IMR-90 (cell line): ENCODE measurements around the gene FGF2. TPM values are rescaled to one million over a fixed set of nuclear protein-coding genes. Genes with fewer than 3 reads are reported as not detected.

Source experiments
- ATAC-seq: fragments of 200-7000 bp; cut with Tn5 transposase; 2 replicates; pipeline ENCODE4 v1.9.1; 2020; ENCODE audit warnings: low read depth, mild to moderate bottlenecking, moderate library complexity
- BruUV-seq: library from RNA; stranded (reverse); fragments of 400-500 nt; replicated peaks from 2 replicates; lab custom pipeline; 2021; lab: Mats Ljungman, UMichigan
- CTCF ChIA-PET: fragments of 300-600 bp; formaldehyde crosslinking; extraction: SDS; loops from one replicate; lab custom pipeline; 2021; ENCODE audit warnings: antibody characterized with exemption; lab: Yijun Ruan, JAX
- POLR2A ChIA-PET: fragments of 300-600 bp; sonication (Branson Sonifier 250); formaldehyde crosslinking; loops from one replicate; lab custom pipeline; 2022; ENCODE audit warnings: antibody characterized with exemption; ENCODE audit not compliant: unreplicated experiment; lab: Charles Lee
- DNase-seq: peaks from one replicate; pipeline ENCODE4 v3.0.0; 2013
- H2AFZ ChIP-seq: replicated peaks from 2 replicates; pipeline ENCODE3; 2013; ENCODE audit warnings: low read length, mild to moderate bottlenecking; ENCODE audit not compliant: poor library complexity
- H2AK5ac ChIP-seq: 2 replicates; pipeline ENCODE4 v1.6.1; 2013; ENCODE audit warnings: low read depth, low read length, inconsistent platforms
- H2AK9ac ChIP-seq: replicated peaks from 2 replicates; pipeline ENCODE3; 2013; ENCODE audit warnings: mild to moderate bottlenecking, low read depth, low read length, moderate library complexity; ENCODE audit not compliant: poor library complexity
- H2BK120ac ChIP-seq: 2 replicates; pipeline ENCODE4 v1.6.1; 2013; ENCODE audit warnings: low read depth, low read length, inconsistent platforms
- H2BK15ac ChIP-seq: 3 replicates; pipeline ENCODE4 v1.6.1; 2013; ENCODE audit warnings: low read depth, low read length, inconsistent platforms
- H2BK20ac ChIP-seq: 2 replicates; pipeline ENCODE4 v1.6.1; 2013; ENCODE audit warnings: low read depth, mild to moderate bottlenecking, inconsistent platforms, low read length, moderate library complexity
- H2BK5ac ChIP-seq: 2 replicates; pipeline ENCODE4 v1.6.1; 2013; ENCODE audit warnings: mild to moderate bottlenecking, low read depth, low read length, inconsistent platforms; ENCODE audit not compliant: poor library complexity, severe bottlenecking
- H3K14ac ChIP-seq: replicated peaks from 2 replicates; pipeline ENCODE4 v1.6.1; 2013; ENCODE audit warnings: low read depth, low read length, inconsistent platforms
- H3K18ac ChIP-seq: 2 replicates; pipeline ENCODE4 v1.6.1; 2013; ENCODE audit warnings: low read depth, low read length, control low read depth
- H3K23ac ChIP-seq: 2 replicates; pipeline ENCODE4 v1.6.1; 2013; ENCODE audit warnings: low read depth, low read length, inconsistent platforms
- H3K27ac ChIP-seq: 2 replicates; pipeline ENCODE4 v1.5.1; 2013; ENCODE audit warnings: mild to moderate bottlenecking, control low read depth, low read length; ENCODE audit not compliant: insufficient read depth
- H3K27me3 ChIP-seq: 2 replicates; pipeline ENCODE4 v1.6.1; 2013; ENCODE audit warnings: low read length; ENCODE audit not compliant: control insufficient read depth, insufficient read depth
- H3K36me3 ChIP-seq: 2 replicates; pipeline ENCODE4 v1.6.1; 2013; ENCODE audit warnings: low read length, mixed read lengths; ENCODE audit not compliant: control insufficient read depth, insufficient read depth
- H3K4ac ChIP-seq: 2 replicates; pipeline ENCODE4 v1.6.1; 2013; ENCODE audit warnings: low read depth, low read length, inconsistent platforms
- H3K4me1 ChIP-seq: 2 replicates; pipeline ENCODE4 v1.6.1; 2013; ENCODE audit warnings: low read length, mixed read lengths; ENCODE audit not compliant: control insufficient read depth, insufficient read depth
- H3K4me2 ChIP-seq: 2 replicates; pipeline ENCODE4 v1.6.1; 2013; ENCODE audit warnings: low read depth, mild to moderate bottlenecking, control low read depth, low read length, moderate library complexity
- H3K4me3 ChIP-seq: 2 replicates; pipeline ENCODE4 v1.5.1; 2013; ENCODE audit warnings: low read depth, mild to moderate bottlenecking, control low read depth, low read length, moderate library complexity; ENCODE audit not compliant: insufficient read depth
- H3K56ac ChIP-seq: 2 replicates; pipeline ENCODE4 v1.6.1; 2013; ENCODE audit warnings: low read length, inconsistent platforms; ENCODE audit not compliant: insufficient read depth; ENCODE audit errors: extremely low read depth
- H3K79me1 ChIP-seq, 2 experiments: 2 replicates each; pipeline ENCODE4 v1.6.1; 2013; ENCODE audit warnings: low read length in 2 of 2, inconsistent platforms in 1 of 2, low read depth in 1 of 2
- H3K9ac ChIP-seq: 2 replicates; pipeline ENCODE4 v1.6.1; 2013; ENCODE audit warnings: low read depth, low read length, control low read depth
- H3K9me1 ChIP-seq: 2 replicates; pipeline ENCODE4 v1.6.1; 2013; ENCODE audit warnings: low read length, inconsistent platforms; ENCODE audit not compliant: insufficient read depth
- H3K9me3 ChIP-seq: 2 replicates; pipeline ENCODE4 v1.6.1; 2013; ENCODE audit warnings: low read length; ENCODE audit not compliant: control insufficient read depth, insufficient read depth
- H4K20me1 ChIP-seq: 2 replicates; pipeline ENCODE4 v1.6.1; 2013; ENCODE audit warnings: low read length, inconsistent platforms; ENCODE audit not compliant: insufficient read depth
- H4K5ac ChIP-seq: 2 replicates; pipeline ENCODE4 v1.6.1; 2013; ENCODE audit warnings: mild to moderate bottlenecking, low read depth, low read length, control low read depth
- H4K8ac ChIP-seq, 2 experiments: 2 replicates each; pipeline ENCODE4 v1.6.1; 2013; ENCODE audit warnings: low read depth in 2 of 2, low read length in 2 of 2, control low read depth in 1 of 2, inconsistent platforms in 1 of 2
- H4K91ac ChIP-seq: 2 replicates; pipeline ENCODE4 v1.6.1; 2013; ENCODE audit warnings: low read depth, low read length, inconsistent platforms; ENCODE audit not compliant: insufficient read depth
- BHLHE40 ChIP-seq: fragments of 150-350 bp; IDR thresholded peaks from 2 replicates; pipeline ENCODE4 v1.6.1; 2016; ENCODE audit warnings: mild to moderate bottlenecking, low read depth, low read length
- CEBPB ChIP-seq: IDR thresholded peaks from 2 replicates; pipeline ENCODE4 v1.6.1; 2012; ENCODE audit warnings: low read depth, low read length, improper control_type of control experiment
- CHD1 ChIP-seq: IDR thresholded peaks from 2 replicates; pipeline ENCODE4 v1.6.1; 2012; ENCODE audit warnings: low read depth, low read length, improper control_type of control experiment
- CTCF ChIP-seq: conservative IDR thresholded peaks from 2 replicates; pipeline ENCODE4 v1.5.1; 2012; ENCODE audit warnings: mild to moderate bottlenecking, low read depth, low read length, improper control_type of control experiment
- FOS ChIP-seq: fragments of 150-350 bp; IDR thresholded peaks from 2 replicates; pipeline ENCODE4 v1.6.1; 2016; ENCODE audit warnings: low read depth, low read length
- MAFK ChIP-seq: IDR thresholded peaks from 2 replicates; pipeline ENCODE4 v1.6.1; 2012; ENCODE audit warnings: low read depth, low read length, improper control_type of control experiment
- MAZ ChIP-seq: IDR thresholded peaks from 2 replicates; pipeline ENCODE4 v1.6.1; 2012; ENCODE audit warnings: low read depth, mild to moderate bottlenecking, low read length, improper control_type of control experiment, moderate library complexity, borderline replicate concordance
- MXI1 ChIP-seq: IDR thresholded peaks from 2 replicates; pipeline ENCODE4 v1.6.1; 2012; ENCODE audit warnings: low read depth, mild to moderate bottlenecking, low read length, moderate library complexity, borderline replicate concordance
- NFE2L2 ChIP-seq: fragments of 150-350 bp; IDR thresholded peaks from 2 replicates; pipeline ENCODE4 v1.6.1; 2016; ENCODE audit warnings: low read depth, mild to moderate bottlenecking, low read length
- POLR2A ChIP-seq: IDR thresholded peaks from 2 replicates; pipeline ENCODE4 v1.6.1; 2012; ENCODE audit warnings: mild to moderate bottlenecking, low read depth, low read length
- RAD21 ChIP-seq: IDR thresholded peaks from 2 replicates; pipeline ENCODE4 v1.6.1; 2012; ENCODE audit warnings: low read length, improper control_type of control experiment
- RCOR1 ChIP-seq: IDR thresholded peaks from 2 replicates; pipeline ENCODE4 v1.6.1; 2012; ENCODE audit warnings: mild to moderate bottlenecking, low read length, improper control_type of control experiment; ENCODE audit not compliant: insufficient replicate concordance
- RFX5 ChIP-seq: IDR thresholded peaks from 2 replicates; pipeline ENCODE4 v1.8.0; 2012; ENCODE audit warnings: low read depth, mild to moderate bottlenecking, low read length, moderate library complexity
- SMC3 ChIP-seq: fragments of 150-350 bp; IDR thresholded peaks from 2 replicates; pipeline ENCODE4 v1.6.1; 2016; ENCODE audit warnings: low read depth, mild to moderate bottlenecking, antibody characterized with exemption, low read length, moderate library complexity
- whole genome bisulfite sequencing, 2 experiments: methylation state at CpG; one replicate each; pipeline versions ENCODE4 v1.1.5 to v1.1.7; 2013; ENCODE audit warnings: missing lambda C conversion rate in 2 of 2; ENCODE audit not compliant: insufficient read length in 1 of 2; ENCODE audit errors: extremely low coverage in 2 of 2; 5-methylcytosine and 5-hydroxymethylcytosine counted together
- dilution Hi-C: fragments of 300-500 bp; cut with HindIII; formaldehyde crosslinking; loops from one replicate; pipeline ENCODE4 v1.14.3; 2018; ENCODE audit warnings: low sequenced_read_pairs; ENCODE audit not compliant: unreplicated experiment
- in situ Hi-C: fragments of 300-500 bp; cut with MboI; formaldehyde crosslinking; loops from 3 replicates; pipeline ENCODE4 v1.14.3; 2019; ENCODE audit warnings: low sequenced_read_pairs, inconsistent platforms, mixed read lengths
- intact Hi-C: fragments of 100-400 bp; cut with micrococcal nuclease; formaldehyde crosslinking; loops from 2 replicates; pipeline ENCODE4 v1.10.0; 2022
- polyA plus RNA-seq, 3 experiments: library from polyadenylated mRNA; depleted of rRNA; stranded (reverse); fragments of >200 nt; gene quantifications; 2 replicates each; pipeline ENCODE4 v1.2.3, GENCODE V29; 2012; ENCODE audit warnings: low replicate concordance in 1 of 3
- total RNA-seq: library from RNA; depleted of rRNA; stranded (reverse); fragments of >200 nt; gene quantifications from 2 replicates; pipeline ENCODE4 v1.2.3, GENCODE V29; 2012
- TF ChIP-seq, protein P1 (sequence below): fragments of 150-350 bp; IDR thresholded peaks from 2 replicates; pipeline ENCODE4 v1.6.1; 2017; ENCODE audit warnings: mild to moderate bottlenecking, antibody characterized with exemption, low read length, low read depth
- TF ChIP-seq, protein P2 (sequence below): fragments of 150-350 bp; IDR thresholded peaks from 2 replicates; pipeline ENCODE4 v1.6.1; 2016; ENCODE audit warnings: low read depth, mild to moderate bottlenecking, low read length, moderate library complexity, borderline replicate concordance

FGF2 gene
- total and polyA plus RNA-seq, 2 of the 4 experiments (the other 2 are of a cell fraction), result 12.9 to 27.1 TPM

DNA sequence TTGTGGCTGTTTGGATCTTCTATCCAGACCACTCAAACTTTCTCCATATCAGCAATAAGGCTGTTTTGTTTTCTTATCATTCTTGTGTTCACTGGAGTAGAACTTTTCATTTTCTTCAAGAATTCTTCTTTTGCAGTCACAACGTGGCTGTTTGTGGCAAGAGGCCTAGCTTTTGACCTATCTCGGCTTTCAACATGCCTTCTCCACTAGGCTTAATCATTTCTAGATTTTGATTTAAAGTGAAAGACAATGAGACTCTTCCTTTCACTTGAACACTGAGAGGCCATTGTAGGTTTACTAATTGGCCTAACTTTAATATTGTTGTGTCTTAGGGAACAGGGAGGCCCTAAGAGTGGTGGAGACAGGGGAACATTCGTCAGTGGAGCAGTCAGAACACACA, 19.1 kb downstream of the FGF2 start:
- Histone ChIP-seq H3K79me1 (peaks cover 40 to 77% of the 10 kb centered on the region in 2 experiments), H4K20me1 (peaks cover 62% of the 10 kb centered on the region), H3K4me2 (no peak overlapping the region), H3K4me1 (peaks cover 7% of the 10 kb centered on the region; the same call in 1 of the 2 replicates), H3K4me3 (no peak overlapping the region), H2BK120ac (no peak overlapping the region), H3K4ac (no peak overlapping the region), H3K18ac (no peak overlapping the region), H3K56ac (no peak overlapping the region), H3K14ac (no peak overlapping the region), H2AK5ac (no peak overlapping the region), H3K9me3 (no peaks in the 10 kb centered on the region), H2BK5ac (peak overlapping the region; percentile 33), H3K9me1 (peaks cover 15% of the 10 kb centered on the region), H3K23ac (peak overlapping the region; percentile 35; the same call in 1 of the 2 replicates), H4K5ac (no peak overlapping the region), H3K27me3 (no peaks in the 10 kb centered on the region), H4K91ac (no peak overlapping the region), H3K27ac (no peak overlapping the region), H2AK9ac (no peak overlapping the region), H3K36me3 (peaks cover 6% of the 10 kb centered on the region), H2BK15ac (no peak overlapping the region), H4K8ac (no peak overlapping the region), H2AFZ (no peak overlapping the region), H3K9ac (no peak overlapping the region), H2BK20ac (no peak overlapping the region)
- no TSS peak for BruUV-seq
- ATAC-seq (no peak), DNase-seq (no peak)
- POLR2A ChIA-PET, result no interaction called here
- in situ Hi-C loops (no loop called here), intact Hi-C loops (loop anchor here (2.0 kb wide), 1 partner anchor 15 kb away; no protein-coding TSS in a partner anchor), dilution Hi-C loops (no loop called here)
- TF ChIP-seq RFX5 (no peak), NFE2L2 (no peak), MAZ (no peak), CEBPB (no peak), MXI1 (no peak), POLR2A (no peak), FOS (no peak), RAD21 (no peak), SMC3 (no peak), CHD1 (no peak), MAFK (no peak), BHLHE40 (no peak), RCOR1 (no peak), CTCF (no peak)
- TF ChIP-seq, protein P1, sequence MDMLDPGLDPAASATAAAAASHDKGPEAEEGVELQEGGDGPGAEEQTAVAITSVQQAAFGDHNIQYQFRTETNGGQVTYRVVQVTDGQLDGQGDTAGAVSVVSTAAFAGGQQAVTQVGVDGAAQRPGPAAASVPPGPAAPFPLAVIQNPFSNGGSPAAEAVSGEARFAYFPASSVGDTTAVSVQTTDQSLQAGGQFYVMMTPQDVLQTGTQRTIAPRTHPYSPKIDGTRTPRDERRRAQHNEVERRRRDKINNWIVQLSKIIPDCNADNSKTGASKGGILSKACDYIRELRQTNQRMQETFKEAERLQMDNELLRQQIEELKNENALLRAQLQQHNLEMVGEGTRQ, result no peak
- TF ChIP-seq, protein P2, sequence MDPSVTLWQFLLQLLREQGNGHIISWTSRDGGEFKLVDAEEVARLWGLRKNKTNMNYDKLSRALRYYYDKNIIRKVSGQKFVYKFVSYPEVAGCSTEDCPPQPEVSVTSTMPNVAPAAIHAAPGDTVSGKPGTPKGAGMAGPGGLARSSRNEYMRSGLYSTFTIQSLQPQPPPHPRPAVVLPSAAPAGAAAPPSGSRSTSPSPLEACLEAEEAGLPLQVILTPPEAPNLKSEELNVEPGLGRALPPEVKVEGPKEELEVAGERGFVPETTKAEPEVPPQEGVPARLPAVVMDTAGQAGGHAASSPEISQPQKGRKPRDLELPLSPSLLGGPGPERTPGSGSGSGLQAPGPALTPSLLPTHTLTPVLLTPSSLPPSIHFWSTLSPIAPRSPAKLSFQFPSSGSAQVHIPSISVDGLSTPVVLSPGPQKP, result no peak
- CTCF ChIA-PET, result no interaction called here
- WGBS, 2 experiments, result no CpG with 5 or more reads among the region's 3 CpGs
